Heart right ventricle (tissue), 16 donors: ENCODE data around the gene SNRNP200. TPM values are rescaled to one million over a fixed set of nuclear protein-coding genes. Genes with fewer than 3 reads are reported as not detected.
A peak's percentile ranks its signal among the peaks of the same experiment; 100 is the strongest.

Experiments
- ATAC-seq, 8 donors: fragments of 200-7000 bp; cut with Tn5 transposase; one replicate each; pipeline ENCODE4 v1.9.1; 2020; ENCODE audit warnings: mild to moderate bottlenecking in 8 of 8, moderate library complexity in 8 of 8, moderate number of reproducible peaks in 1 of 8
- DNase-seq, 2 donors: peaks; one replicate each; pipeline ENCODE4 v3.0.0-alpha.2; 2020
- H3K27ac ChIP-seq, 10 donors: fragments of 200-600 bp; sonication (generic) in 2 of 10; one replicate each; pipeline versions ENCODE4 v1.5.0 to v1.8.0; 2020 to 2022; ENCODE audit warnings: mild to moderate bottlenecking in 3 of 10
- H3K27me3 ChIP-seq, 7 donors: fragments of 200-600 bp; one replicate each; pipeline ENCODE4 v1.8.0; 2021 to 2022; ENCODE audit warnings: mild to moderate bottlenecking in 2 of 7
- H3K36me3 ChIP-seq, 9 donors: fragments of 200-600 bp; sonication (generic) in 1 of 9; one replicate each; pipeline versions ENCODE4 v1.5.0 to v1.8.0; 2020 to 2022; ENCODE audit warnings: mild to moderate bottlenecking in 2 of 9
- H3K4me1 ChIP-seq, 9 donors: fragments of 200-600 bp; sonication (generic) in 1 of 9; one replicate each; pipeline versions ENCODE4 v1.5.0 to v1.8.0; 2020 to 2022; ENCODE audit warnings: mild to moderate bottlenecking in 4 of 9
- H3K4me3 ChIP-seq, 10 donors: fragments of 200-600 bp; sonication (generic) in 2 of 10; one replicate each; pipeline versions ENCODE4 v1.5.0 to v1.8.0; 2020 to 2022; ENCODE audit warnings: mild to moderate bottlenecking in 7 of 10, moderate library complexity in 2 of 10
- H3K9me3 ChIP-seq, 11 donors: fragments of 200-600 bp in 10 of 11; sonication (generic) in 2 of 11; one replicate each; pipeline versions ENCODE4 v1.5.0 to v1.8.0; 2013 to 2022; ENCODE audit warnings: mild to moderate bottlenecking in 2 of 11, control low read depth in 1 of 11, moderate library complexity in 1 of 11
- CTCF ChIP-seq, 9 donors: fragments of 200-600 bp; sonication (generic) in 2 of 9; IDR thresholded peaks; one replicate each; pipeline versions ENCODE4 v1.5.0 to v1.8.0; 2021 to 2022; ENCODE audit warnings: antibody characterized with exemption in 9 of 9, mild to moderate bottlenecking in 5 of 9, moderate library complexity in 1 of 9
- WGBS, 2 donors: extraction: QIAGEN DNeasy Blood & Tissue Kit; methylation state at CpG; one replicate each; pipeline ENCODE4 v1.1.7; 2013; ENCODE audit warnings: inconsistent platforms in 1 of 2; 5-methylcytosine and 5-hydroxymethylcytosine counted together
- intact Hi-C, 10 donors: fragments of 100-400 bp; cut with DNase I; formaldehyde crosslinking; loops; one replicate each; pipeline versions ENCODE4 v1.11.1 to v1.14.2; 2022
- polyA plus RNA-seq, 2 donors: library from polyadenylated mRNA; stranded (reverse); fragments of 200-250 nt; gene quantifications; one replicate each; pipeline ENCODE4 v1.2.3, GENCODE V29; 2013
- total RNA-seq, 10 donors: library from RNA; stranded (reverse); fragmentation: NEBNext Ultra II Directional in 3 of 10; extraction: Animal tissue kit (Norgen Biotek cat#: 25700) in 3 of 10; gene quantifications; one replicate each; pipeline versions ENCODE4 v1.2.1 to v1.2.4, GENCODE V29; 2021 to 2023
- donor health status: Arrhythmogenic right ventricular cardiomyopathy.
- donor health status: ischemic (EF 13 %, LVEDD 7.1; RV severe dilation, severe dysfunction).
- donor health status: healthy with polysubstance abuse.
- donor health status: DM: no; HTN: yes; CAD: no.
- donor health status: DM: no; HTN: no; CAD: no.
- donor health status: ischemic (EF 25% LVEDD 6.9; RV normal size, moderate dysfunction).
- donor health status: ischemic (EF 25% LVEDD 5.7; RV mildly dilated, moderate dysfunction).
- donor health status: healthy.
- donor health status: DM: yes; HTN: yes; CAD: no.
- donor health status: Ischemic cardiomyopathy.
- donor health status: ischemic (EF 35%, LVEDD 5.7; RV mildly dilated, moderate dysfunction).
- donor health status: nonischemic (EF 11% LVEDD 7.7; RV severe dilation, severe dysfunction).
- donor health status: DM: yes; HTN: yes; CAD: no.
- donor health status: PGD.
- donor health status: ischemic (EF 29% LVEDD 5.4; RV normal size, mild dysfunction).
- donor health status: nonischemic (EF 23%, LVEDD 6.1; RV moderate dilation, normal function).

Gene SNRNP200
- total and polyA plus RNA-seq, 12 donors = 49.2 to 70.5 (median 63.6) TPM

GRCh38 chr2:96247896-96248295 is 57.5 kb downstream of the SNRNP200 start:
- ATAC-seq (no peak), DNase-seq (no peak)
- Histone ChIP-seq H3K27me3 (no peaks in the 10 kb centered on the region), H3K4me3 (no peak overlapping the region), H3K4me1 (peaks cover 7 to 82% (median 43%) of the 10 kb centered on the region in 9 donors), H3K9me3 (no peaks in the 10 kb centered on the region), H3K27ac (peak overlapping the region in 1 of 10 donors; percentile 89), H3K36me3 (peaks cover 0 to 28% (median 5%) of the 10 kb centered on the region in 9 donors)
- intact Hi-C loops = no loop called here
- 92 to 98% methylated on average over 5 of the region's 5 CpGs for WGBS, 2 donors
- TF ChIP-seq CTCF (IDR thresholded peaks at IDR 0.05) = no peak

DNA sequence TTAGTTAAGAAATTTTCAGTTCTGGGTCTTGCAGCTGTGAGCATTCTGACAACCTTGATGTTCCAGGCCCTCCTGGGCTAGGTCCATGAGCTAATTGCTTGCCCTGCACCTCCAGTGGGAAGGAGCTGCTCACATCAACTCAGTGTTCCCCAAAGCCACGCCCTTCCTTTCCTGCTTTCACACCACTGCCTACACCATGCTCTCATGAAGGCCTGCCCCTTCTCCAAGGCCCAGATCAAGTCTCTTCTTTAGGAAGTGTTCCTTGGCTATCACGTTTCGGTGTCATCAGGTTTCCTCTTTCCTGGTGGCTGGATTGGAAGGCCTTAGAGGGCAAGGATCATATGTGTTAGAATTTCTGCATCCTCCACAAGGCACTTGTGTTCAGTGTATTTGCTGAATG is 58.3 kb downstream of the SNRNP200 start:
- Histone ChIP-seq H3K4me3 (no peak overlapping the region), H3K27me3 (no peaks in the 10 kb centered on the region), H3K36me3 (peaks cover 0 to 19% (median 0%) of the 10 kb centered on the region in 9 donors), H3K9me3 (no peaks in the 10 kb centered on the region), H3K27ac (peak overlapping the region in 2 of 10 donors; percentile 17 to 89), H3K4me1 (peaks cover 7 to 82% (median 45%) of the 10 kb centered on the region in 9 donors)
- ATAC-seq (no peak), DNase-seq (no peak)
- TF ChIP-seq CTCF (IDR thresholded peaks at IDR 0.05) = no peak
- WGBS, 2 donors = 76 to 84% methylated on average over 3 of the region's 3 CpGs
- intact Hi-C loops = no loop called here

DNA sequence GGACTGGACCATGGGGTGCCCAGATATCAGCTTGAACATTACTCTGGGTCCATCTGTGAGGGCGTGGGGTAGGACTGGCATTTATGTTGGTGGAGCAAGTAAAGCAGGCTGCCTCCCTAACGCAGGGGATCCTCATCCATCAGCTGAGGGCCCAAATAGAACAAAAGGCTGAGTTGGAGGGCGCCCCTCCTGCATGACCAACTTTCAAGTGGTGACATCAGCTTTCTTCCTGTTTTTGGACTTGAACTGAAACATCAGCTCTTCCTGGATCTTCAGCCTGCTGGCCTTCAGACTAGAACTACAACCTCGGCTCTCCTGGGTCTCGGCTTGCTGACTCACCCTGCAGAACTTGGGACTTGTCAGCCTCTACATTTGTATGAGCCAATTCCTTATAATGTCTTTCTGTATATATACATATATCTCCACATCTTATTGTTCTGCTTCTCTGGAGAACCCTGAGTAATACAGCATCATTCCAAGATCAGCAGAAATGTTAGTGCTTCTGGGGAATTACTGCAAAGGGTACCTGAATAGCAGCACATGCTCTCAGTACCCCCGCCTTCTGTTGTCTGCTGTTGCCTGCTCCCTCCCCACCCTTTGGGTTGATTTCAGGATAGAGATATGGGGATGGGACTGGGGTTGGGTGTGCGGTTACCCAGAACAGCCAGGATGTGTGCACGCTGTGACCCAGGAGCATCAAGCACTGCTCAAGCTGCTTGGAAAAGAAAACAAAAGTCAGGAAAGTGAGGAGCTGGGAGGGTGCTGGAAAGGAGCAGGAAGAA is 59.5 kb downstream of the SNRNP200 start:
- H3K4me1 ChIP-seq = peaks cover 3 to 82% (median 41%) of the 10 kb centered on the region in 9 donors
- TF ChIP-seq CTCF (IDR thresholded peaks at IDR 0.05) = no peak
- 80 to 86% methylated on average over 8 of the region's 8 CpGs for WGBS, 2 donors
- H3K4me3 ChIP-seq = no peak overlapping the region
- no peak for DNase-seq
- no peaks in the 10 kb centered on the region for H3K9me3 ChIP-seq
- peak in 3 of 8 donors; percentile 7 to 29 (median 23) for ATAC-seq
- no peaks in the 10 kb centered on the region for H3K27me3 ChIP-seq
- intact Hi-C loops = no loop called here
- peak overlapping the region in 4 of 10 donors; percentile 9 to 89 (median 38) for H3K27ac ChIP-seq
- H3K36me3 ChIP-seq = peaks cover 0 to 8% (median 0%) of the 10 kb centered on the region in 9 donors

DNA sequence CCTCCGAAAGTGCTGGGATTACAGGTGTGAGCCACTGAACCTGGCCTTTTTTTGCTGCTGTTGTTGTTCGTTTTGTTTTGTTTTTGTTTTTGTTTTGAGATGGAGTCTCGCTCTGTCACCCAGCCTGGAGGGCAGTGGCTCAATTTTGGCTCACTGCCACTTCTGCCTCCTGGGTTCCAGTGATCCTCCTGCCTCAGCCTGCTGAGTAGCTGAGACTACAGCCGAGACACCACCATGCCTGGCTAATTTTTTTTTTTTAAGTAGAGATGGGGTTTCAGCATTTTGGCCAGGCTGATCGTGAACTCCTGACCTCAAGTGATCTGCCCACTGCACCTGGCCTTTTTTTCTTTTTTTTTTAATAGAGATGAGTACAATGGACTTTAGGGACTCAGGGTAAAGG is 61.5 kb downstream of the SNRNP200 start:
- no peaks in the 10 kb centered on the region for H3K9me3 ChIP-seq
- TF ChIP-seq CTCF (IDR thresholded peaks at IDR 0.05) = no peak
- DNase-seq = no peak
- no peak overlapping the region for H3K4me3 ChIP-seq
- H3K27ac ChIP-seq = no peak overlapping the region
- WGBS, 2 donors = 87 to 94% methylated on average over 5 of the region's 5 CpGs
- H3K4me1 ChIP-seq = peaks cover 0 to 79% (median 44%) of the 10 kb centered on the region in 9 donors
- intact Hi-C loops = no loop called here
- no peaks in the 10 kb centered on the region for H3K27me3 ChIP-seq
- no peak for ATAC-seq
- peaks cover 0 to 5% (median 0%) of the 10 kb centered on the region in 9 donors for H3K36me3 ChIP-seq
